Fibroblast of lung (primary cell): ENCODE results near the gene CAMK1D.

Source experiments
- EZH2 ChIP-seq: IDR thresholded peaks from 2 replicates; pipeline ENCODE4 v1.5.1; 2012; ENCODE audit warnings: low read length, control low read depth, mild to moderate bottlenecking; ENCODE audit errors: missing control alignments
- TF ChIP-seq, protein P1 (sequence below), 2 donors: IDR thresholded peaks in 1 of 2; conservative IDR thresholded peaks in 1 of 2; 1 replicate in 1 of 2; 2 replicates in 1 of 2; pipeline ENCODE4 v1.5.1; 2011 to 2012; ENCODE audit warnings: low read length in 2 of 2, control low read depth in 1 of 2, inconsistent platforms in 1 of 2, low read depth in 1 of 2, mild to moderate bottlenecking in 1 of 2

DNA sequence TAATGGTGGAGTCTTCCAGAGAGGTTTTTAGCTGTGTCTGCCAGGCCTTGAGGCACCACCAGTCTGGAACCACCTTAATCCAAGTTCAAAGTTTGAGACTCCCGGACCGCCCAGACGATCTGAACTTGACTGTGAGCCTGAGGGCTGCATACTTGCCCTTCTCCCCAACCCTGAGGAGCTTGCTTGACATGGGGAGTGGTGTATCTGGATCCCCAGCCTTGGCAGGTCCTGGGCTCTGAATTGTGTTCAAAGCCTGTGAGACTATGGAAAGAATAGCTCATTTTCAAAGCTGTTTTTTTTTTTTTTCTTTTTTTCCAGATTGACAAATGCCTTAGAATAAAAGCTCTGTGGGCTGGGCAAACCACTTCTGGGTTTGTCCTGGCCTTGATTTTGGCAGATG is 22.3 kb upstream of the CAMK1D start:
- TF ChIP-seq, protein P1, sequence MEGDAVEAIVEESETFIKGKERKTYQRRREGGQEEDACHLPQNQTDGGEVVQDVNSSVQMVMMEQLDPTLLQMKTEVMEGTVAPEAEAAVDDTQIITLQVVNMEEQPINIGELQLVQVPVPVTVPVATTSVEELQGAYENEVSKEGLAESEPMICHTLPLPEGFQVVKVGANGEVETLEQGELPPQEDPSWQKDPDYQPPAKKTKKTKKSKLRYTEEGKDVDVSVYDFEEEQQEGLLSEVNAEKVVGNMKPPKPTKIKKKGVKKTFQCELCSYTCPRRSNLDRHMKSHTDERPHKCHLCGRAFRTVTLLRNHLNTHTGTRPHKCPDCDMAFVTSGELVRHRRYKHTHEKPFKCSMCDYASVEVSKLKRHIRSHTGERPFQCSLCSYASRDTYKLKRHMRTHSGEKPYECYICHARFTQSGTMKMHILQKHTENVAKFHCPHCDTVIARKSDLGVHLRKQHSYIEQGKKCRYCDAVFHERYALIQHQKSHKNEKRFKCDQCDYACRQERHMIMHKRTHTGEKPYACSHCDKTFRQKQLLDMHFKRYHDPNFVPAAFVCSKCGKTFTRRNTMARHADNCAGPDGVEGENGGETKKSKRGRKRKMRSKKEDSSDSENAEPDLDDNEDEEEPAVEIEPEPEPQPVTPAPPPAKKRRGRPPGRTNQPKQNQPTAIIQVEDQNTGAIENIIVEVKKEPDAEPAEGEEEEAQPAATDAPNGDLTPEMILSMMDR (conservative IDR thresholded peaks at IDR 0.05 in 1 of 2, IDR thresholded peaks at IDR 0.05 in 1 of 2; ENCODE audit: low read depth in 1 of 2, low read length in 2 of 2): no peak
- no peak for TF ChIP-seq EZH2
